ENCODE measurements around the gene APOB. TPM values are rescaled to one million over a fixed set of nuclear protein-coding genes. Genes with fewer than 3 reads are reported as not detected.

The APOB gene
- total and polyA plus RNA-seq, 2 of the 13 experiments (the other 11 are each of a cell fraction or from before 2014, with no cell fraction given), result 1,569 to 2,515 TPM

GRCh38 chr2:21007129-21008013 lies 36.5 kb downstream of the APOB start:
- Histone ChIP-seq H2AFZ (ENCODE audit: low read length) (no peak overlapping the region), H3K4me1 (ENCODE audit: insufficient read depth, low read length) (peaks cover 36% of the 10 kb centered on the region), H3K36me3 (replicated peaks in 1 of 2; ENCODE audit: control insufficient read depth in 1 of 2, insufficient read depth in 2 of 2, low read length in 2 of 2) (peaks cover 55 to 98% of the 10 kb centered on the region in 2 experiments), H3K27ac (ENCODE audit: extremely low read length, insufficient read depth, low read length) (no peak overlapping the region), H3K27me3 (ENCODE audit: control insufficient read depth in 1 of 2, insufficient read depth in 2 of 2, low read length in 2 of 2) (no peaks in the 10 kb centered on the region), H4K20me1 (ENCODE audit: insufficient read depth, low read length) (peaks cover 100% of the 10 kb centered on the region), H3K4me3 (replicated peaks in 1 of 3; ENCODE audit: insufficient read depth in 1 of 3, low read depth in 2 of 3, low read length in 3 of 3) (no peak overlapping the region), H3K79me2 (ENCODE audit: insufficient read depth, low read length) (peaks cover 13% of the 10 kb centered on the region), H3K4me2 (ENCODE audit: low read depth, low read length) (no peak overlapping the region), H3K9ac (ENCODE audit: insufficient read depth, low read depth, low read length) (no peak overlapping the region), H3K9me3 (ENCODE audit: low read length) (no peaks in the 10 kb centered on the region; the same call in 1 of the 2 replicates)
- CTCF ChIA-PET (ENCODE audit: low intra/inter-chr PET ratio, low total read pairs), result no interaction called here
- DNase-seq (ENCODE audit: low spot score) (no peak), ATAC-seq (peak; percentile 0; the same call in 2 of the 3 replicates), FAIRE-seq (peak; percentile 15)
- BruUV-seq (replicated peaks), result no TSS peak
- POLR2A ChIA-PET, result interaction anchor here (1.1 to 13.6 kb wide), 6 partner anchors 8 to 154 kb away, joined by 3 to 119 read pairs (median 4); no protein-coding TSS in a partner anchor
- intact Hi-C loops (cut with micrococcal nuclease; ENCODE audit: unreplicated experiment) (loop anchor here (10.0 kb wide), 1 partner anchor 413 kb away; no protein-coding TSS in a partner anchor), in situ Hi-C loops (cut with HindIII; ENCODE audit: extremely low pct_ligation_motif_present, low pct_unique_long_range_greater_than_20kb) (no loop called here)
- 93% methylated on average over 8 of the region's 8 CpGs for WGBS (ENCODE audit: low lambda C conversion rate)
- TF ChIP-seq, protein P1, sequence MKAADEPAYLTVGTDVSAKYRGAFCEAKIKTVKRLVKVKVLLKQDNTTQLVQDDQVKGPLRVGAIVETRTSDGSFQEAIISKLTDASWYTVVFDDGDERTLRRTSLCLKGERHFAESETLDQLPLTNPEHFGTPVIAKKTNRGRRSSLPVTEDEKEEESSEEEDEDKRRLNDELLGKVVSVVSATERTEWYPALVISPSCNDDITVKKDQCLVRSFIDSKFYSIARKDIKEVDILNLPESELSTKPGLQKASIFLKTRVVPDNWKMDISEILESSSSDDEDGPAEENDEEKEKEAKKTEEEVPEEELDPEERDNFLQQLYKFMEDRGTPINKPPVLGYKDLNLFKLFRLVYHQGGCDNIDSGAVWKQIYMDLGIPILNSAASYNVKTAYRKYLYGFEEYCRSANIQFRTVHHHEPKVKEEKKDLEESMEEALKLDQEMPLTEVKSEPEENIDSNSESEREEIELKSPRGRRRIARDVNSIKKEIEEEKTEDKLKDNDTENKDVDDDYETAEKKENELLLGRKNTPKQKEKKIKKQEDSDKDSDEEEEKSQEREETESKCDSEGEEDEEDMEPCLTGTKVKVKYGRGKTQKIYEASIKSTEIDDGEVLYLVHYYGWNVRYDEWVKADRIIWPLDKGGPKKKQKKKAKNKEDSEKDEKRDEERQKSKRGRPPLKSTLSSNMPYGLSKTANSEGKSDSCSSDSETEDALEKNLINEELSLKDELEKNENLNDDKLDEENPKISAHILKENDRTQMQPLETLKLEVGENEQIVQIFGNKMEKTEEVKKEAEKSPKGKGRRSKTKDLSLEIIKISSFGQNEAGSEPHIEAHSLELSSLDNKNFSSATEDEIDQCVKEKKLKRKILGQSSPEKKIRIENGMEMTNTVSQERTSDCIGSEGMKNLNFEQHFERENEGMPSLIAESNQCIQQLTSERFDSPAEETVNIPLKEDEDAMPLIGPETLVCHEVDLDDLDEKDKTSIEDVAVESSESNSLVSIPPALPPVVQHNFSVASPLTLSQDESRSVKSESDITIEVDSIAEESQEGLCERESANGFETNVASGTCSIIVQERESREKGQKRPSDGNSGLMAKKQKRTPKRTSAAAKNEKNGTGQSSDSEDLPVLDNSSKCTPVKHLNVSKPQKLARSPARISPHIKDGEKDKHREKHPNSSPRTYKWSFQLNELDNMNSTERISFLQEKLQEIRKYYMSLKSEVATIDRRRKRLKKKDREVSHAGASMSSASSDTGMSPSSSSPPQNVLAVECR (CRISPR knock-in tag; IDR thresholded peaks at IDR 0.05; ENCODE audit: borderline replicate concordance), result 0 out of 2 replicates have a peak, but pooled peaks have one; percentile 31
- TF ChIP-seq SP2 (CRISPR knock-in tag; IDR thresholded peaks at IDR 0.05) (no peak), EHMT2 (IDR thresholded peaks at IDR 0.05; ENCODE audit: borderline replicate concordance, low read depth, low read length) (no peak), ZNF841 (CRISPR knock-in tag; IDR thresholded peaks at IDR 0.05; ENCODE audit: borderline replicate concordance) (no peak), KLF6 (CRISPR knock-in tag; IDR thresholded peaks at IDR 0.05) (no peak; the same call in 1 of the 2 replicates), KLF13 (CRISPR knock-in tag; IDR thresholded peaks at IDR 0.05) (no peak), ZNF512B (CRISPR knock-in tag; IDR thresholded peaks at IDR 0.05; ENCODE audit: borderline replicate concordance) (no peak), ZNF280D (CRISPR knock-in tag; IDR thresholded peaks at IDR 0.05) (0 out of 2 replicates have a peak, but pooled peaks have one; percentile 8), NR3C1 (CRISPR knock-in tag; IDR thresholded peaks at IDR 0.05) (no peak)
- TF ChIP-seq, protein P2, sequence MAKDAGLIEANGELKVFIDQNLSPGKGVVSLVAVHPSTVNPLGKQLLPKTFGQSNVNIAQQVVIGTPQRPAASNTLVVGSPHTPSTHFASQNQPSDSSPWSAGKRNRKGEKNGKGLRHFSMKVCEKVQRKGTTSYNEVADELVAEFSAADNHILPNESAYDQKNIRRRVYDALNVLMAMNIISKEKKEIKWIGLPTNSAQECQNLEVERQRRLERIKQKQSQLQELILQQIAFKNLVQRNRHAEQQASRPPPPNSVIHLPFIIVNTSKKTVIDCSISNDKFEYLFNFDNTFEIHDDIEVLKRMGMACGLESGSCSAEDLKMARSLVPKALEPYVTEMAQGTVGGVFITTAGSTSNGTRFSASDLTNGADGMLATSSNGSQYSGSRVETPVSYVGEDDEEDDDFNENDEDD (CRISPR knock-in tag; IDR thresholded peaks at IDR 0.05; ENCODE audit: borderline replicate concordance), result no peak

Data from HepG2 (cell line).